GM21360 (cell line): ENCODE data around the gene SMIM9.
"Not testable (repeated sequence)": the region's sequence is repeated elsewhere in the genome, so short reads cannot be mapped to it uniquely, and the experiment has no call there.

Source experiments
- ATAC-seq: cut with Tn5 transposase; IDR thresholded peaks from one replicate; pipeline ENCODE4 v1.9.1; 2021; ENCODE audit warnings: mild to moderate bottlenecking, moderate library complexity; ENCODE audit not compliant: unreplicated experiment

Gene SMIM9

DNA sequence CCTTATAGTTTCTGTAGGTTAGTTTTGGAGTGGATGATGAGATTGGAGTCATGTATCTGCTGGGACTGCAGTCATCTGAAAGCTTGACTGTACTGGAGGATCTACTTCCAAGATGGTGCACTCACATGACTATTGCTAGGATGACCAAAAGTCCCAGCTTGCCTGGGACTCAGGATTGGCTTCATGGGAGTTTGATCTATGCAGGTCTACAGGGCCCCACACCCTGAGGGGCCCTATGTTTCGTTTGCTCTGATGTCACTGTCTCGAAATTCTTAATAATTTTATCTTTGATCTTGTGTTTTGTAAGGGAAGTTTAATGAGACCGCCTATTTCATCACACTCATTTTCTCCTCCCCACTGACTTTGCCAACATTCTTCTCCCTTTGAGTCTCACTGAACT, at the start of gene SMIM9:
TSS of gene SMIM9 (minus strand) at position 101 of the 400 bp plus-strand sequence. CDS start 3,806 bp downstream, outside the sequence.
- no peak for ATAC-seq

DNA sequence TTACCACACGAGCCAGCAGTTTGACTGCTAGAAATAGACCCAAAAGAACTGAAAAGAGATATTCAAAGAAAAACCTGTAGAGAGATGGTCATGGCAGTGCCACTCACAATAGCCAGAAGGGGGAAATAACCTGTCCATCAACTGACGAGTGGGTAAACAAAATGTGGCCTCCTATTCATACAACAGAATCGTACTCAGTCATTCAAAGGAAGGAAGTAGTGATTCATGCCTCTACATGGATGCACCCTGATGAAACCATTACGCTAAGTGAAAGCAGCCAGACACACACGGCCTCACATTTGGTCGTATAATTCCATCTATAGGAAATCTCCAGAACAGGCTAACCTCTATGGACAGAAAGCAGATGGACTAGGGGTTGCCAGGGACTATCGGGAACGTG, 49.6 kb upstream of the SMIM9 start:
- ATAC-seq = not testable (repeated sequence)

DNA sequence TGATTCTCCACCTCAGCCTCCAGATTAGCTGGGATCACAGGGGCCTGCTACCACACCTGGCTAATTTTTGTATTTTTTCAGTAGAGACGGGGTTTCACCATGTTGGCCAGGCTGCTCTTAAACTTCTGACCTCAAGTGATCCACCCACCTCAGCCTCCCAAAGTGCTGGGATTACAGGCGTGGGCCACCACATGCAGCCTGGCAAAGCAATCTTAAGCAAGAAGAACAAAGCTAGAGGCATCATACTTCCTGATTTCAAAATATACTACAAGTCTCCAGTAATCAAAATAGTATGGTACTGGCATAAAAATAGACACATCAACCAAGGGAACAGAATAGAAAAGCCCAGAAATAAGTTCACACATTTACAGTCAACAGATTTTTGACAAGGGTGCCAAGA, 38.9 kb upstream of the SMIM9 start:
- ATAC-seq = no peak

DNA sequence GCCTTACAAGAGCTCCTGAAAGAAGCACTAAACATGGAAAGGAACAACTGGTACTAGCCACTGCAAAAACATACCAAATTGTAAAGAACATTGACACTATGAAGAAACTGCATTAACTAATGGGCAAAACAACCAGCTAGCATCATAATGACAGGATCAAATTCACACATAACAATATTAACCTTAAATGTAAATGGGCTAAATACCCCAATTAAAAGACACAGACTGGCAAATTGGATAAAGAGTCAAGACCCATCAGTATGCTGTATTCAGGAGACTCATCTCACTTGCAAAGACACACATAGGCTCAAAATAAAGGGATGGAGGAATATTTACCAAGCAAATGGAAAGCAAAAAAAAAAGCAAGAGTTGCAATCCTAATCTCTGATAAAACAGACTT, 34.1 kb upstream of the SMIM9 start:
- not testable (repeated sequence) for ATAC-seq

DNA sequence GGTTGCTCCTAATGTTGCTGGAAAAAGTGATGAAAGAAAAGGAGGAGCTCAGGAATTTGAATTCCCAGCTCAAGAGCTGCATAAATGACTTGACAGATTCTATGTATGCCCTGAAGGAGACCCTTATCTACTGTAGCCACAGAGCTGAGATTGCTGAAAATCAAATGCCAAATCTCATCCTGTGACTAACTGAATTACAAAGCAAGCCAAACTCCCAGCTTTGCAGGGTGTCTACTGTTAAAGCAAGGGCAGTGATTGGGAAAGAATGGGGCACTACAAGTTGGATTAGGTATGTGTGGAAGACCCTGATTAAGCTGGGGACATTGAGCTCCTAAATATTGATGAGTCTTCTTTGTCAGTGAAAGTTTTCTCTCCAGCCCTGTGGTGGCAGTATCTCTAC, 20.8 kb upstream of the SMIM9 start:
- ATAC-seq = no peak

DNA sequence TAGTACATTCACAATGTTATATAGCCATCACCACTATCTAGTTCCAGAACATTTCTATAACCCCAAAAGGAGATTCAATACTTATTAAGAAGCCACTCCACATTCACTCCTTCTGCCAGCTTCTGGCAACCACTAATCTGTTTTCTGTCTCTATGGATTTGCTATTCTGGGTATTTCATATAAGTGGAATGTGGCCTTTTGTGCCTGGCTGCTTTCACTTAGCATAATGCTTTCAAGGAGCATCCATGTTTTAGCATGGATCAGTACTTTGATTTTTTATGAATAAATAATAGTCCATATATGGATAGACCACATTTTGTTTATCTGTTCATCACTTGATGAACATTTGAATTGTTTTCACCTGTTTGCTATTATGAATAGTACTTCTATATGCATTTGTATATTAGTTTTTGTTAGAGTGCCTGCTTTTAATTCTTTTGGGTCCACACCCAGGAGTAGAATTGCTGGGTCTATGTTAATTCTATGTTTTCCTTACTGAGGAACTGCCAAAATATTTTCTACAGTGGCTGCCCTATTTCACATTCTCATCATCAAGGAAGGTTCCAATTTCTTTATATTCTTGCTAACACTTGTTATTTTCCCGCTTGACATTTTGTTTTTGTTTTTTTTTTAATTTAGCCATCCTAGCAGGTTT, 16.6 kb upstream of the SMIM9 start:
- ATAC-seq = no peak

DNA sequence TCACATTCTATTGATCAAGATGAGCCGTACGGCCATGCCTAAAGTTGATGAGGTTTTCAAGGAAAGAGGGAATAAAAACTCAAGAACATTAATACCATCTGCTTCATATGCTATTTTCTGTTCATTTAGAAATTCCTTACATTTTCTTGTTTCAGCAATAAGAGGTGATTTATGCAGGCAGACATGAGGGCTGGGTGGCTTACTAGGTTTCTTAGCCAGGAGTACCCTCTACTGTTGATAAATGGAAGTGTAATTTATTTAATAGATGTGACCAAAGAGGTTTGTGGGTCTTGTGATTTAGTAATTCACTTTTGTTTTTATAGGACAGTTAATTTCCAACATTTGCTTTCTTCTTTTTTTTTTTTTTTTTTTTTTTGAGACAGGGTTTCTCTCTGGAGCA, 6.4 kb upstream of the SMIM9 start:
- ATAC-seq = no peak

DNA sequence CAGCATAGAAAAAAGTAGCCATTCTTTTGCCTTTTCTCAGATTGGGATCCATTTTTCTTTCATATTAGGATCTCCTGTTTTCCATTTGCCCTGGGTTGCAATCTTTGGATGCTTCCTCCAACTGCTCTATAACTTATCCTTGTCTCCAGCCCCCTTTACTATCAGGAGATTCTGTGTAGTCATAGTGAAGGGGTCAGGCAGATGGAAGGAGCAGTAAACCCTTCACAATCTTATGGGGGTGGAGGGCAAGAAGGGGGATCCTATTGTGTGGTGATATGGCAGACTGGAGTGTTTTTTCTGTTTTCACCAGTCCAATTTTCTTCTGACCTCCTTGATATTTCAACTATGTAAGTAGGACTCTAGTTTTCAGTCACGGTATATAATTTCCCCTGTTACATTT, 1.7 kb upstream of the SMIM9 start:
- ATAC-seq = no peak

DNA sequence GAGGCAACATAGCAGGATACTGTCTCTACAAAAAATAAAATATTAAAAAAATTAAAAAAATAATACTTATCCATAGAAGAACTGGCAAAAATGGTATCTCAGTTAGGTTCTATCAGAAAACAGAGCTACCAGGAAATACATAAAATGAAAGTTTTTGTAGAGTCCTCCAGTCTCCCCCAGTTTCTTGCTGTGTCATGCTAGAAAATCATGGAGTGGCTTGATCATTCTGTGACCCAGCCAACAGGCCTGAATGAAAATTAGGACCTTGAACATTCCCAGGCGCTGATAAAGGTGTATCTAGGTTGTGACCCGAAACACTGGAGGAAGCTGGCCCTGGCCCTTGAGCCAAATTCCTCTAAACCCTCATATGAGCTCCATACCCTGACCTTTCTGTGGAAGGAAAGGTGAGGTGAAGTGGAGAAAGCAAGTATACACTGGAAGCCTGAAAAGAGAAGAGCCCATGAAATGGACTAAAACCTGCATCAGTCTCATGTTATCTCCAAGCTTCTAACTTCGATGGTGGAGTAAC, 652 bp downstream of the SMIM9 start:
- ATAC-seq = no peak

DNA sequence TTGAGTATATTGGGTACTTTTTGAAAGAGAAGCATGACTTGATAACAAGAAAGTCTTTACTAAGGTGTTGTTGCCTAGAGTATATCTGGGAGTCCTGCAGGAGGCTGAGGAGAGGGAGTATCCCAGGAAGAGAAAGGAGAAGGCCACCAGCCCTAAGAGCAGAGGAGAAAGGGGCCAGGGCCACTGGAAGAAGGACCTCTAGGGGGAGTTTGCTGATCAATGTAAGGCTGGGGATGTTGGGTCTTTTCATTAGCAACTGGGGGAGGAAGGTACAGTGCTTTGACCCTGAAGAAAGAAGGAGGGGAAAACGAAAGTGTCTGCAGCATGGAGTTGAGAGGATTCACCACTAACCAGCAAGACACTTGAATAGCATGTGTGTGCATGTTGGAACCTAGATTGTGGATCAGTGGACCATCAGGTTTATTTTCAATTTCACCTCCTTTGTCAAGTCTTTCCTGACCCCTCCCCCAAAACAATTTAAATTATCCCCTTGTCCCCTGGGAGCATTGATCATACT, 4.5 kb downstream of the SMIM9 start:
- ATAC-seq = no peak

DNA sequence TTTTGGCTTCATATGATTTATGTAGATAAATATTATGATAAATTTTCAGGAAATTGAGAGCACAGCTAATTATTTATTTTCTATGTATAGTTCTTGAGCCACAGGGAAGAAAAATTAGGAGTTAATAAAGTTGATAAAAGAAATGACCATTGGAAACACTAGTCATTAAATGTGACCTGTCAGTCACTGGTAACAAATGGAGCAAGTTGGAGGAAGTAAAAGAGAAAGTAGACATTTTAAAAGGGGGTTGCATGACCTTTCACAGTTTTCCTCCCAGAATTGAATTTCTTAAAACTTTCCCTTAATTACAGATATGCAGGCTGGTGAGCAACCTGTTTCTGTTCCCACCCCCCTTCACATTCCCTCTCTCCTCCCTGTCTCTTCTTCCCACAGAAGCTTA, 5.3 kb downstream of the SMIM9 start:
- ATAC-seq = no peak

DNA sequence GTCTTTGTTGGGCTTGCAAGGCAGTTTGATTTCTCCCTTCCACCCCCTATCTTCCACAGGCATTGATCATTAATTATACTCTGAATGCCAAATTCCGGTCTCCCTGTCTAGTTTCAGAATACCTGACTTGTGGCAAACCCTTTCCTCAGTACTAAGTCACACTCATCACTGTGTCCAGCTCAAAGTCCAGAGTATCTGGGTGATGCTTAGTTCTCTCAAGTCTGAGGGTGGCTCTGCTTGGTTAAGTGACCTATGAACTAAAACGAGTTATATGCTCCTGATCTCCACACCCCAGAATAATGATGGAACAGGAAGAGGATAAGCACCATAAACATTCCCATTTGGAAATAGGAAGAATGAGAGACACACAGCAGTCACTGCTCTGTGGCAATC, 6.5 kb downstream of the SMIM9 start:
- ATAC-seq = no peak

DNA sequence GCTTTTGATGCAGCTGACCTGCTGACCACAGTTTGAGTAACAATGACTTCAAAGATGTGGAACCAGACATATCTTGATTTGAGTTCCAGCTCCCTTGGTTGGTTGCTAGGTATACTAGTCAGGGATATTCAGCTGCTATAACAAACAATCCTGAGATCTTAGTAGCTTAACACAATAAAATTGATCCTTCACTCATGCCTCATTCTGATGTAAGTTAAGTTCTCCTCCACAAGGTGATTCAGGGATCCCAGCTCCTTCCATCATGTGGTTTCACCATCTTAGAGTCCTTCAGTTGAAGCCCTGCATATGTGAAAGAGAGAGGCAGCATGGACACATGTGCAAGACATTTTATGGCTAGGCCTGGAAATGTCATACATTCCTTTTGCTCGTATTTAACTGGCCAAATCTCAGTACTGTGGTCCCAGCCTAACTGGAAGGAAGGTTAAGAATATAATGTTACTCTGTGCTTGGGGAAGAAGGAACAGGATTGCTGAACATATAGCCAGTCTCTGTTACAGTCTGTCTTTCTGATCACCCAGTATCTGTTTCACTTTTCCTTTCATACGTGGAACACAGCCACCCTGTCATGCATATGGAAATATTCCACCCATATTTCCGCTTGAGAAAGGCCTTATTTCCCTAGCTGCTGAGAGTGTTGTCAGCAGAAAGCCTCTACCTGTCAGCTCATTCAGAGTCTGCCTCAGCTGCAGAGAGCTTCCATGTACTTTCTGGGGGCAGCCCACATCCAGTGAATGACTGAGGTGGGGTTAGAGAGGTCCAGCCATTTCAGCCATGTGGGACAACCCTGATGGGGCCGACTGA, 7.1 kb downstream of the SMIM9 start:
- peak; percentile 69 for ATAC-seq

DNA sequence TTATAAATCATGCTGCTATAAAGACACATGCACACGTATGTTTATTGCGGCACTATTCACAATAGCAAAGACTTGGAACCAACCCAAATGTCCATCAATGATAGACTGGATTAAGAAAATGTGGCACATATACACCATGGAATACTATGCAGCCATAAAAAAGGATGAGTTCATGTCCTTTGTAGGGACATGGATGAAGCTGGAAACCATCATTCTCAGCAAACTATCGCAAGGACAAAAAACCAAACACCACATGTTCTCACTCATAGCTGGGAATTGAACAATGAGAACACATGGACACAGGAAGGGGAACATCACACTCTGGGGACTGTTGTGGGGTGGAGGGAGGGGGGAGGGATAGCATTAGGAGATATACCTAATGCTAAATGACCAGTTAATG, 8.9 kb downstream of the SMIM9 start:
- not testable (repeated sequence) for ATAC-seq

DNA sequence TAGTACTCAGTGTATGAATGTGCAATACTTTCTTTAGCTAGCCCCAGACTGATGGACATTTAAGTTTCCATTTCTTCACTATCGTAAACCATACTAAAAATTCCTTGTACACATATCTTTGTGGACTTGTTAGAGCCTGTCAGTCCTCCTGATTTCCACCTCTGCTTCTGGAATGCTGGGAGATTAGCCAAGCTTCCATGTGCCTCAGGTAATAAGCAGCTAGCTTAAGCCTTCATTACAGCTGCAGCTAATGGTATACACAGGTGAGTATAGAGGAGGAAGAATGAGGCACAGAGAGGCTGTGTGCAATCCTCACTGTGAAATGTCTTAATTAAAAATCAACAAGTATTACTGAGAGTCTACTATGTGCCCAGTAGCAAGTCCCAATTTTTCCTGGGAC, 9.8 kb downstream of the SMIM9 start:
- no peak for ATAC-seq

DNA sequence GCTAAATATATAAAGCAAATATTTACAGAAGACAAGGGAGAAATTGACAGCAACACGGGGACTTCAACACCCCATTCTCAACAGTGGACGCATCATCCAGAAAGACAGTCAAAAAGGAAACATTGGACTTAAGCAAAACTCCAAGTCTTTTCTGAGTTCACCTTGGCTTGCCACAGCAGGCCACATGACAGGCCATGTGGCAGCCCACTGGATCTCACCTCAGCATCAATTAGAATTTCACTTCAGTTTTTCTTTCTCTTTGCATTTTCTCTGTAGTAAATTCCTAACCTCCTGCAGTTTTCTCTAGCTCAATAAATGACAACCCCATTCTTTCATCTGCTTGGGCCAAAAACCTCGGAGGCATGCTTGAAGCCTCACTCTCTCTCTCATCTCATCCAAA, 12.4 kb downstream of the SMIM9 start:
- ATAC-seq = no peak

DNA sequence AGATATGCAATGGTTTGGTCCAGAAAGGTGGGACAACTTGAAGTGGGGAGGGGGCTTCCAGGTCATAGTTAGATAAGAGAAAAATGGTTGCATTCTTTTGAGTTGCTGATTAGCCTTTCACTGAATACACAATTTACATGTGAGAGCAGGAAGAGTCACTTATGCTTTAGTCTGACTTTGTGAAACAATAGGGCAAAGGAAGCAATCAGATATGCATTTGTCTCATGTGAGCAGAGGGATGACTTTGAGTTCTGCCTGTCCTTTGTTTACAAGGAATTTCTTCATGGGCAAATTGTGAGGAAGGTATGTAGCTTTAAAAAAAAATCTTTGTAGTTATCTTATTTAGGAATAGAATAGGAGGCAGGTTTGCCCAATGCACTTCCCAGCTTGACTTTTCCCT, 12.9 kb downstream of the SMIM9 start:
- ATAC-seq = no peak

DNA sequence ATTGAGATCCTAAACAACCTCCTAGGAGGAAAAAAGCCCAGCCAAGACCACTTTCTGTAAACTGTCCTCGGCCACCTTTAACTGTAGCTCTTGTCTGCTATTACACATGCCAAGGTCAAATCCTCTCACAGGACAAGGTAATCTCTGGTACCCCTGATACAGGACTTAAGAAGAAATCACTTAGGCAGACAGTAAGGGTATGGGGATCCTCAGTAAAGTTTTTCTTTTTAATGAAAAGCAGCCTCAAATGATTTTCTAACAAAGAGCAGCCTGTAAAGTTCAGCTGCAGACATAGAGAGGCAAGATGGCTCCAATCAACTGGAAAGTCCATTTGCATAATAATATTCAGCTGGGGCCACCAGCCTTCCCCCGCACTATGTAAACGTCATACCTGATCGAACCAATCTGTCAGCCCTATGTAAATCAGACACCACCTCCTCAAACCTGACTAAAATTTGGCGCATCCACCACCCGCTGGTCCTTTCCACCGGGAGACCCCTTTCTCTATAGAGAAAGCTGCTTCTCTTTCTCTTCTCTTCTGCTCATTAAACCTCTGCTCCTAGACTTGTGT, 14.6 kb downstream of the SMIM9 start:
- no peak for ATAC-seq

DNA sequence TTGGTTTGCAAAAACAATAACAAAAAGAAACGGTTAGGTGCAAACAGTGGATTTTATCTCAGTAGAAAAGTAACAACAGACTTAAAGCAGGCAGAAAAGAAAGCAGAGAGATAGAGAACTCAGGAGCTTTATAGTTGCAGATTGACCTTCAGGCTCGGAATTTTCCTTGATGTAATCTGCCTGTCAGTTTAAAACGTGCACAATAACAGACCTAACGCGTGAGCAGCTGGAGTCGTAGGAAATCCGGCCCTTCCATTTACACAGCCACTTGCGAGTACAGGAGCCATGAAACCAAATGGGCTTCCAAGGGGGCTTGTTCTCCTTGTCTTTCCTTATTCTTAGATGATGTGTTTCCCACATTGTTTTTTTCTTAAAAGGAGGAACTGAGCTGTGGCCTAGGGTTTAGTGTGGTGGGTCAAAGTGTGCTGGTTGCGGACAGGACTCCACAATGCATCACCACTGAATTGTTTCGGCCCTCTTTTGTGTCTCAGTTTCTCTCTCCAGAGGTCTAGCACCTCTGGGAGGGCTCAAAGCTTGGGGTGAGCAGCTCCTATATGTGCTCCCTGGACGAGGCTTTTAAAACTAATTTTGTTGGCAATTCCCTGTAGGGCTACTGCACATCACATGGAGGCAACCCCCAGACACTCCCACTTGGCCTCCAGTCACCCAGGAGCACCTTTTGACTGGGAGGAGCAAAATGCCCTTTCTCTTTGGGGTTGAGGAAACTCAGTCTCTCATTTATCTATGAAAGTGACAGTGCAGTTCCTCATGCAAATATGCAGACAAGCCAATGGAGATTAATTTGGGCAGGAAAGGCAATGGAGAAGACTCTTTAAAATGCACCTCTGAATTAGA, 15.3 kb downstream of the SMIM9 start:
- ATAC-seq = no peak

DNA sequence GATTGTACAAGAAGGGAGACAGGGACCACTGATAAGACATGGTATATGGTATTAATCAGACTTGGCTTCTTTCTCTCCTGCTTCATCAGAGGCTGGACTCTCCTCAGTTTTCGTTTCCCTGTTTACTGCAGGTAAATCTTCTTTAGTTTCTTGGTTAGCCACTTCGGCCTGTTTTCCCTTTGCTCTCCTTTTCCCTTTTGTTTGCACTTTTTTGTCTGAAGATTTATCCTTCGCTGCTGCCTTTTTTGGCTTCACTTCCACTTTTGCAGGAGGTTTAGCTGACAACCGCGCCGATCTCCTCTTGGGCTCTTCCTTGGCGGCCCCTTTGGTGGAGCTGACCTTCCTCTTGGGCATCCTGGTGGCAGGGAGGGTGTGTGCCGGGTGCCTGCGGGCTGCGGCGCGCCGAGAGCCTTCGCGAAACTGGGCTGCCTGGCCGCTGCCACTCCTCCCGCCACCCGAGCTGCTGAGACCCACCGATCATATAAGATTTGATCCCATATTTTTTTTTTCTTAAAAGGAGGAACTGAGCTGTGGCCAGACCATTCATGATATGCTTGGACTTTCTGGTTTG, 17.3 kb downstream of the SMIM9 start:
- not testable (repeated sequence) for ATAC-seq
